NT2/D1 (cell line): ENCODE measurements around the gene KRTAP10-1.

ENCODE experiments used
- DNase-seq: peaks from one replicate; pipeline ENCODE4 v3.0.0-alpha.2; 2011; ENCODE audit warnings: low read depth, low spot score
- H3K27me3 ChIP-seq: 2 replicates; pipeline ENCODE4 v1.6.0; 2011; ENCODE audit warnings: mild to moderate bottlenecking; ENCODE audit not compliant: insufficient read length, insufficient read depth
- H3K36me3 ChIP-seq: 2 replicates; pipeline ENCODE4 v1.6.1; 2011; ENCODE audit warnings: mild to moderate bottlenecking, low read length, mixed read lengths; ENCODE audit not compliant: insufficient read depth, insufficient read length
- H3K4me1 ChIP-seq: 2 replicates; pipeline ENCODE4 v1.5.1; 2011; ENCODE audit not compliant: insufficient read depth, insufficient read length
- H3K4me3 ChIP-seq: 2 replicates; pipeline ENCODE4 v1.5.1; 2011; ENCODE audit warnings: low read depth; ENCODE audit not compliant: insufficient read length
- H3K9ac ChIP-seq: 2 replicates; pipeline ENCODE4 v1.6.0; 2011; ENCODE audit warnings: low read depth; ENCODE audit not compliant: insufficient read length
- H3K9me3 ChIP-seq: 2 replicates; pipeline ENCODE4 v1.5.1; 2011; ENCODE audit warnings: mild to moderate bottlenecking, low read length; ENCODE audit not compliant: insufficient read depth
- SUZ12 ChIP-seq: IDR thresholded peaks from 2 replicates; pipeline ENCODE4 v1.6.1; 2011; ENCODE audit not compliant: insufficient read length, insufficient read depth; ENCODE audit errors: extremely low read depth
- YY1 ChIP-seq: IDR thresholded peaks from 2 replicates; pipeline ENCODE4 v1.6.1; 2011; ENCODE audit not compliant: insufficient read length, insufficient read depth
- ZNF274 ChIP-seq: IDR thresholded peaks from 2 replicates; pipeline ENCODE4 v1.6.1; 2011; ENCODE audit warnings: mild to moderate bottlenecking, low read depth, low read length

The KRTAP10-1 gene

GRCh38 chr21:44539046-44539445 is 949 bp downstream of the KRTAP10-1 start:
- Histone ChIP-seq H3K36me3 (no peaks in the 10 kb centered on the region), H3K9ac (no peak overlapping the region), H3K4me3 (no peak overlapping the region), H3K4me1 (peaks cover 7% of the 10 kb centered on the region), H3K27me3 (no peaks in the 10 kb centered on the region), H3K9me3 (peaks cover 22% of the 10 kb centered on the region)
- no peak for DNase-seq
- no peak for TF ChIP-seq YY1
- no peak for TF ChIP-seq SUZ12
- TF ChIP-seq ZNF274 = no peak

DNA sequence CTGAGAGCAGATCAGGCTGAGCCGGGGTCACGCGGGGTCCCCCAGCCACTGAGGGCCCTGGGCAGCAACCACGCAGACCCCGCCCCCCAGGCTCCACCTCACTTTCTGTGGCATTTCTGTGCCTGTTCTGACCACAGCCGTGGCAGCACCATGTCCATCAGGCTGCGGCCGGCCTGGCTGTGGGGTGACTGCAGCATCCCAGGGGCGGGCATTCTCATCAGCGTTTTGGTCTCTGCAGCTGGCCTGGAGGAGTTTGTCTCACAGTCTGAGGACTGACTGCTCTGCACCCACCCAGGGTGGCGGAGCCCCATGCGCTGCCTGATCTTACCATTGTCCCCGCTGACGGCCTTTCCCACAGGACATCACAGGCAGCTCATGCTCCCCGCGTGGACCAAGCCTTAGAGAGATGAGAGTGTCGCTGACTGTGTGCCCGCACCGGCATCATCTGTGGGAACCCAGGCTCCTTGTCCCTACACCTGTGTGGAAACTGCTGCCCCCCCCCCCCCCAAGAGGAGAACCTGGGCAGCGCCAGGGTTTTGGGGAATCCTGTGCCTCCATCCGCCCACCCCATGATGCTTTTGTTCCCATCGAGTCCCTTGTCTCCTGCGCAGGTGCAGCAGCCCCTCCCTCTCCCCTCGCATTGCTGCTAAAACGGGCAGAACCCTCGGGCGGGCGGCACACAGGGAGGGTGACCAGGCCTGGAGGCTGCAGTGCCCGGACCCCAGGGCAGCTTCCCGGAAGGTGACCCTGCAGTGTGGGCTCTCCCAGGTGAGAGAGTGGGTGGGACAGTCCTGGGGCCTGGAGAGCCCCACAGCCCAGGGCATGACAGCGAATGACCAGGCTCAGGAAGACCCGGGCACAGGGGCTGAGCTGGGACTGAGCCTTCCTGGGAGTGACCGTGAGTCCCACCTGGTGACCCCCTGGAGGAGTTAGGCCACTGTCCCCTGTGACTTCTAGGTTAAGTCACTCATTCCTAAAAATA is 1.8 kb downstream of the KRTAP10-1 start:
- TF ChIP-seq ZNF274 (no peak), YY1 (no peak), SUZ12 (no peak)
- no peak overlapping the region for H3K4me3 ChIP-seq
- no peaks in the 10 kb centered on the region for H3K27me3 ChIP-seq
- no peak for DNase-seq
- no peaks in the 10 kb centered on the region for H3K36me3 ChIP-seq
- peaks cover 15% of the 10 kb centered on the region for H3K9me3 ChIP-seq
- peaks cover 7% of the 10 kb centered on the region for H3K4me1 ChIP-seq
- H3K9ac ChIP-seq = no peak overlapping the region

DNA sequence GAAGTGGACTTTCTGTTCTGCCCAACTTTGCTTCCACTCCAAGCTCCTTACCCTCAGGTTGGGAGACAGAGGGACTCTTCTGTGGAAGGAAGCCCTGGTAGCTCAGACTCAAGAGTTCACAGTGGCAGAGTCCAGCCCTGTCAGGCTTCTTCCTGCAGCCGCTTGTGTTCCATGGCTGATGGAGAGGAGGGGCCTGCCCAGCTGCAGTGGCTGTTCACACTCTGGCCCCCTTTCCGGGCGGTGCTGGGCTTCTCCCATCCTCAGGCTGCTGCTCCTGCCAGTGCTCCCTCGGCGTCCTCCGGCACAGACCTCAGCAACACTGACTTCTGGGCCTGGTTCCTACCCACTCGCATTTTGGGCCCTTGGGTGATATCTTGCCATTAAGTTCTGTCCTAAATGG is 4.0 kb downstream of the KRTAP10-1 start:
- Histone ChIP-seq H3K27me3 (no peaks in the 10 kb centered on the region), H3K36me3 (no peaks in the 10 kb centered on the region), H3K9me3 (no peaks in the 10 kb centered on the region), H3K4me3 (no peak overlapping the region), H3K4me1 (peaks cover 7% of the 10 kb centered on the region), H3K9ac (no peak overlapping the region)
- no peak for TF ChIP-seq SUZ12
- TF ChIP-seq YY1 = no peak
- no peak for TF ChIP-seq ZNF274
- no peak for DNase-seq

DNA sequence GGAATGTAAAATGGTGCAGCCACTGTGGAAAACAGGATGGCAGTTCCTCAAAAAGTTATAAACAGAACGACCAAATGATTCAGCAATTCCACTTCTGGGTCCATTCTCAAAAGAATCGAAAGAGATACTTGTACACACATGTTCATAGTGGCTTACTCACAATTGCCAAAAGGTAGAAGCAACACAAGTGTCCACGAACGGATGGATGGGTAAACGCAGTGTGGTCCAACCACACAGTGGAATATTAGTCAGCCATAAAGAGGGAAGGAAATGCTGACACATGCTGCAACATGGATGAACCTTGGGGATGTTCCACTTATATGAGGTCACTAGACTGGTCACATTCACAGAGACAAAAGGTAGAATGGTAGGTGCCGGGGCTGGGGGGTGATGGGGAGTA is 5.3 kb downstream of the KRTAP10-1 start:
- DNase-seq = no peak
- TF ChIP-seq ZNF274 (no peak), SUZ12 (no peak), YY1 (no peak)
- H3K27me3 ChIP-seq = no peaks in the 10 kb centered on the region
- no peaks in the 10 kb centered on the region for H3K9me3 ChIP-seq
- H3K9ac ChIP-seq = no peak overlapping the region
- no peaks in the 10 kb centered on the region for H3K4me1 ChIP-seq
- no peaks in the 10 kb centered on the region for H3K36me3 ChIP-seq
- no peak overlapping the region for H3K4me3 ChIP-seq

DNA sequence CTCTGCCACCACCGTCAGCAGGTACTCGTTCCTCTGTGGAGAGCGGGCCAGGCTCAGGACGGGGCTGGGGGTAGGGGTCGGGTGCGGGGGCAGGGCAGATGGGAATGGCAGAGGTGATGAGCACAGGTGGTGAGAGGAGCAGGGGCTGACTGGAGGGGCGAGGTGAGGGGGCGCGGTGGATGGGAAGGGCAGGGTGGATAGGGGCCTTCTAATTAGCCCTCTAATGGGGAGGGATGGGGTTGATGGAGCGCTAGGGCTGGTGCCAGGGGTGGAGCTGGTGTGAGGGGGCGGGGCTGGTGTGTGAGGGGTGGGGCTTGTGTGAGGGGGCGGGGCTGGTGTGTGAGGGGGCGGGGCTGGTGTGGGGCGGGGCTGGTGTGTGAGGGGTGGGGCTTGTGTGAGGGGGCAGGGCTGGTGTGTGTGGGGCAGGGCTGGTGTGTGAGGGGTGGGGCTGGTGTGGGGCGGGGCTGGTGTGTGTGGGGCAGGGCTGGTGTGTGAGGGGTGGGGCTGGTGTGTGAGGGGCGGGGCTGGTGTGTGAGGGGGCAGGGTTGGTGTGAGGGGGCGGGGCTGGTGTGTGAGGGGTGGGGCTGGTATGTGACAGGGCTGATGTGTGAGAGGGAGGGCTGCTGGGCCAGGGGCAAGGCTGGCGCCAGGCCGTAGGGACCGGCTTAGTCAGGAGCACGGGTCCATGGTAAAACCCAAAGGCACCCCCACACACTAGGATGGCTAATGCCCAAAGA is 5.9 kb downstream of the KRTAP10-1 start:
- Histone ChIP-seq H3K4me1 (no peaks in the 10 kb centered on the region), H3K4me3 (no peak overlapping the region), H3K9ac (no peak overlapping the region), H3K9me3 (no peaks in the 10 kb centered on the region), H3K36me3 (no peaks in the 10 kb centered on the region), H3K27me3 (no peaks in the 10 kb centered on the region)
- TF ChIP-seq YY1 (no peak), SUZ12 (no peak), ZNF274 (no peak)
- DNase-seq = no peak

- TF ChIP-seq SUZ12 (no peak), ZNF274 (no peak), YY1 (no peak)
- Histone ChIP-seq H3K27me3 (no peaks in the 10 kb centered on the region), H3K36me3 (no peaks in the 10 kb centered on the region), H3K9ac (no peak overlapping the region), H3K9me3 (no peaks in the 10 kb centered on the region), H3K4me3 (no peak overlapping the region), H3K4me1 (no peaks in the 10 kb centered on the region)
- no peak for DNase-seq
These were observed 6.7 kb downstream of the KRTAP10-1 start for GRCh38 chr21:44533121-44533890.

DNA sequence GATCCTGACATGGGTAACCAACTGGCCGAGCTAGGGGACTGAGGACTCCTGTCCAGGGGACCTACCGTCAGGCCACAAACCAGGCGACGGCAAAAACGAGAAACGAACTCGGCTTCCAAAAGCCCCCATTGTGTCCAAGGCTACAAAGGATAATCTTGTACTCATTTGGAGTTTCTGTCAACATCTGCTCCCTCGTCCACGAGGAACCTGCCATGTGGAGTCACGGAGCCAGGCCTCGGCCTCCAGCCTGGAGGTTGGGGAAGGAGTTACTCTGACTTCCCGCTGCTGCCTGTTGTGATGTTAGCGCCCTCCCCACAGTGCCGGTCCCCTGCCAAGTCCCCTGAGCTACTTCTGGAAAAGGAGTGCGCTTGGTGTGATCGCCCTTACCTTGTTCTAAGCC is 7.3 kb downstream of the KRTAP10-1 start:
- no peak for DNase-seq
- H3K9ac ChIP-seq = no peak overlapping the region
- H3K4me3 ChIP-seq = no peak overlapping the region
- H3K27me3 ChIP-seq = no peaks in the 10 kb centered on the region
- H3K36me3 ChIP-seq = no peaks in the 10 kb centered on the region
- no peaks in the 10 kb centered on the region for H3K9me3 ChIP-seq
- TF ChIP-seq SUZ12 (no peak), YY1 (no peak), ZNF274 (no peak)
- no peaks in the 10 kb centered on the region for H3K4me1 ChIP-seq
